Neuronal stem cell (in vitro differentiated cells): ENCODE results near the gene DHX16.
A peak's percentile ranks its signal among the peaks of the same experiment; 100 is the strongest.

Experiments used
- DNase-seq: peaks from one replicate; pipeline ENCODE4 v3.0.0-alpha.2; 2013; ENCODE audit warnings: low spot score
- H2AFZ ChIP-seq: one replicate; pipeline ENCODE4 v1.6.1; 2013; ENCODE audit warnings: mild to moderate bottlenecking, low read length, inconsistent platforms
- H2AK5ac ChIP-seq: 2 replicates; pipeline ENCODE4 v1.6.1; 2013; ENCODE audit warnings: low read depth, mild to moderate bottlenecking, inconsistent platforms, low read length, moderate library complexity, mixed read lengths
- H2BK120ac ChIP-seq: 2 replicates; pipeline ENCODE4 v1.6.1; 2013; ENCODE audit warnings: low read depth, mild to moderate bottlenecking, inconsistent platforms, low read length, moderate library complexity, mixed read lengths
- H2BK12ac ChIP-seq: one replicate; pipeline ENCODE4 v1.6.1; 2013; ENCODE audit warnings: low read length, inconsistent platforms
- H2BK15ac ChIP-seq: 2 replicates; pipeline ENCODE4 v1.6.1; 2013; ENCODE audit warnings: mild to moderate bottlenecking, low read length, inconsistent platforms, mixed read lengths
- H2BK5ac ChIP-seq: one replicate; pipeline ENCODE4 v1.6.1; 2013; ENCODE audit warnings: inconsistent platforms, mild to moderate bottlenecking, low read length, moderate library complexity
- H3K14ac ChIP-seq: one replicate; pipeline ENCODE4 v1.6.1; 2013; ENCODE audit warnings: low read length, inconsistent platforms
- H3K18ac ChIP-seq: 2 replicates; pipeline ENCODE4 v1.6.1; 2013; ENCODE audit warnings: low read length, inconsistent platforms
- H3K23ac ChIP-seq: 2 replicates; pipeline ENCODE4 v1.6.1; 2013; ENCODE audit warnings: low read depth, mild to moderate bottlenecking, mixed read lengths, low read length, inconsistent platforms; ENCODE audit not compliant: poor library complexity
- H3K27ac ChIP-seq: replicated peaks from 3 replicates; pipeline ENCODE4 v1.5.1; 2013; ENCODE audit warnings: low read length, inconsistent platforms
- H3K27me3 ChIP-seq, 3 experiments: 2 replicates each; pipeline ENCODE4 v1.6.1; 2013; ENCODE audit warnings: low read length in 3 of 3, mild to moderate bottlenecking in 2 of 3, inconsistent platforms in 1 of 3, low read depth in 1 of 3, mixed read lengths in 1 of 3, moderate library complexity in 1 of 3; ENCODE audit not compliant: control insufficient read depth in 3 of 3, insufficient read depth in 3 of 3
- H3K36me3 ChIP-seq, 2 donors: replicated peaks in 1 of 2; 2 replicates each; pipeline ENCODE4 v1.6.1; 2013; ENCODE audit warnings: low read length in 2 of 2; ENCODE audit not compliant: control insufficient read depth in 2 of 2, insufficient read depth in 2 of 2
- H3K4ac ChIP-seq: 2 replicates; pipeline ENCODE4 v1.6.1; 2013; ENCODE audit warnings: inconsistent platforms, mild to moderate bottlenecking, low read length, moderate library complexity
- H3K4me1 ChIP-seq, 2 donors: 1 replicate in 1 of 2; 2 replicates in 1 of 2; pipeline ENCODE4 v1.6.1; 2013; ENCODE audit warnings: low read length in 2 of 2, low read depth in 1 of 2; ENCODE audit not compliant: control insufficient read depth in 2 of 2, insufficient read depth in 1 of 2
- H3K4me2 ChIP-seq: one replicate; pipeline ENCODE4 v1.6.1; 2013; ENCODE audit warnings: mild to moderate bottlenecking, low read length, inconsistent platforms; ENCODE audit not compliant: insufficient read depth, poor library complexity, severe bottlenecking
- H3K4me3 ChIP-seq, 2 donors: 2 replicates each; pipeline ENCODE4 v1.5.1; 2013; ENCODE audit warnings: low read length in 2 of 2, mild to moderate bottlenecking in 2 of 2, inconsistent platforms in 1 of 2, moderate library complexity in 1 of 2
- H3K79me1 ChIP-seq: one replicate; pipeline ENCODE4 v1.6.1; 2013; ENCODE audit warnings: low read depth, mild to moderate bottlenecking, inconsistent platforms, low read length, moderate library complexity
- H3K9ac ChIP-seq: one replicate; pipeline ENCODE4 v1.6.1; 2013; ENCODE audit warnings: mild to moderate bottlenecking, low read depth, low read length, inconsistent platforms; ENCODE audit not compliant: poor library complexity
- H3K9me3 ChIP-seq, 2 donors: replicated peaks in 1 of 2; 2 replicates each; pipeline versions ENCODE3 to v1.6.1; 2013; ENCODE audit warnings: low read length in 2 of 2, mild to moderate bottlenecking in 2 of 2, inconsistent platforms in 1 of 2, low read depth in 1 of 2, mixed read lengths in 1 of 2, moderate library complexity in 1 of 2; ENCODE audit not compliant: control insufficient read depth in 2 of 2, insufficient read depth in 1 of 2
- H4K8ac ChIP-seq: one replicate; pipeline ENCODE4 v1.6.1; 2013; ENCODE audit warnings: low read depth, mild to moderate bottlenecking, inconsistent platforms, low read length, moderate library complexity
- H4K91ac ChIP-seq: one replicate; pipeline ENCODE4 v1.6.1; 2013; ENCODE audit warnings: low read length, low read depth, mild to moderate bottlenecking, inconsistent platforms; ENCODE audit not compliant: poor library complexity
- WGBS, 2 donors: extraction: QIAGEN DNeasy Blood & Tissue Kit; methylation state at CpG; one replicate each; pipeline ENCODE4 v1.1.7; 2013; ENCODE audit warnings: missing lambda C conversion rate in 2 of 2, mixed read lengths in 1 of 2; ENCODE audit not compliant: insufficient read length in 2 of 2, insufficient replicate concordance in 1 of 2; ENCODE audit errors: extremely low coverage in 2 of 2; 5-methylcytosine and 5-hydroxymethylcytosine counted together

The DHX16 gene

DNA sequence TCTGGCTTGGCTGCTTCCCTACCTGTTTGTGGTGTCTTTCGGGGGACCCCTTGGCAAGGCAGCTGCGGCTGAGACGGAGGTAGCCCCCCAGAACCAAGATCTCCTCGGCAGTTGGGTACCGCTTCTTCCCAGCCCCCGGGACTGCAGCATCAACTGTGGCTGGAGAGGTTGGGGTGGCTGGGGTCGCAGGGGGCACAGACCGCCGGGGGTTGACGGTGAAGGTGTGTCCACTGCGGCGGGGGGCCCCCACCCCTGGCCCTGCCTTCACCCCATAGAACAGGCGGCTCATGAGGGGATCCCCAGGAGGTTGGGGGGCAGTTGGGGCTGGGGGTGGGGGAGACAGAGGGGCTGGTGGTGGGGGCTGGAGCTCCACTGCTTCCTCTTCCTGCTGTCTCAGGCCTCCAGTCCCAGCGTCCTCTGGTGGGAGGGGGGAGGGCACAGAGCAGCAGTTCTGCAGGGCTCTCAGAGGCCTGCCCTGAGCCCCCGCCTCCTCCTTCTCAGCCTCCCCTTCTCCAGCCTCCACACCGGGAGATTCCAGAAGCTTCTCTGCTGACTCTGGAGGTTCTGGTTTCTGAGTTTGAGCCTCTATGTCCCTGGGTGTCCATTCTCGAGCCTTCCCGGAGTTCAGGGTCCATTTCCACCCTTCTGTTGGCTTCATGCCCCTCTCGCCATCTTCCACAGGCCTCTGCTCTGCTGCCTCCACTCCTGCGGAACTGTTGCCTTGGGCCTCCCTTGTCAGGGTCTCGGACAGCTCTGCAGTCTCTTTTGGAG, 11.8 kb upstream of the DHX16 start:
- H3K27me3 ChIP-seq = no peaks in the 10 kb centered on the region
- no peak overlapping the region for H3K27ac ChIP-seq
- H3K4me2 ChIP-seq = peak overlapping the region; percentile 56
- H2BK5ac ChIP-seq = no peak overlapping the region
- peak overlapping the region; percentile 31 to 83 for H3K4me3 ChIP-seq
- H2BK12ac ChIP-seq = no peak overlapping the region
- H3K79me1 ChIP-seq = peaks cover 7% of the 10 kb centered on the region
- peak overlapping the region; percentile 61 for H2AK5ac ChIP-seq
- no peak overlapping the region for H4K91ac ChIP-seq
- no peak overlapping the region for H2BK120ac ChIP-seq
- DNase-seq = no peak
- H3K4me1 ChIP-seq = peaks cover 56 to 59% of the 10 kb centered on the region in 2 donors
- H3K9ac ChIP-seq = peak overlapping the region; percentile 87
- peak overlapping the region; percentile 46 for H2BK15ac ChIP-seq
- H3K9me3 ChIP-seq = no peaks in the 10 kb centered on the region
- H2AFZ ChIP-seq = no peak overlapping the region
- H3K23ac ChIP-seq = no peak overlapping the region
- H3K14ac ChIP-seq = no peak overlapping the region
- H3K18ac ChIP-seq = peak overlapping the region; percentile 51
- H3K36me3 ChIP-seq = peaks cover 3 to 59% of the 10 kb centered on the region in 2 donors
- no peak overlapping the region for H3K4ac ChIP-seq
- WGBS, 2 donors = no CpG with 5 or more reads among the region's 21 CpGs
- H4K8ac ChIP-seq = no peak overlapping the region

DNA sequence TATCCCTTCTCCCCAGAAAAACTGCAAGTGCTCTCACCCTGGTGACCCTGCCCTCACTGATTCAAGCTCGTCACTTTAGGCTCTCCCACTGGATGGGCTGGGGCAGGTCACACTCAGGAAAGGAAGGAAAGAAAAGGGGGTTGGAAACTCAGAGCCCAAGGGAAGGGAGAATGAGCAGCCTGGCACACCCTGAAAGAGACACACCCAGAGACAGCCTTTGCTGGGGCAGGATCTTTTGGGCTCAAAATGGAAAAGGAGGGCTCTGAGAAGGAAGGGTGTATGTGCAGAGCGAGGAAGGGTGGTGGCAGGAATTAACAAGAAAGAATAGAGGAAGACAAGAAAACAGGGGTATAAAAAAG, 11.2 kb upstream of the DHX16 start:
- H2AK5ac ChIP-seq = peak overlapping the region; percentile 61
- H2AFZ ChIP-seq = no peak overlapping the region
- H3K4me3 ChIP-seq = peak overlapping the region in 1 of 2 donors; percentile 83
- H2BK15ac ChIP-seq = no peak overlapping the region
- peak overlapping the region; percentile 56 for H3K4me2 ChIP-seq
- H3K9ac ChIP-seq = no peak overlapping the region
- H3K27ac ChIP-seq = peak overlapping the region; percentile 1
- peaks cover 7% of the 10 kb centered on the region for H3K79me1 ChIP-seq
- no peak overlapping the region for H3K4ac ChIP-seq
- no peak overlapping the region for H4K91ac ChIP-seq
- no peak overlapping the region for H2BK120ac ChIP-seq
- H3K9me3 ChIP-seq = no peaks in the 10 kb centered on the region
- no peak overlapping the region for H4K8ac ChIP-seq
- no CpG with 5 or more reads among the region's 2 CpGs for WGBS, 2 donors
- H3K23ac ChIP-seq = no peak overlapping the region
- H3K14ac ChIP-seq = no peak overlapping the region
- H3K4me1 ChIP-seq = peaks cover 55 to 56% of the 10 kb centered on the region in 2 donors
- no peak for DNase-seq
- peaks cover 3 to 56% of the 10 kb centered on the region in 2 donors for H3K36me3 ChIP-seq
- H3K18ac ChIP-seq = no peak overlapping the region
- H2BK12ac ChIP-seq = no peak overlapping the region
- H3K27me3 ChIP-seq = no peaks in the 10 kb centered on the region
- no peak overlapping the region for H2BK5ac ChIP-seq

GRCh38 chr6:30683183-30683979, 10.6 kb upstream of the DHX16 start:
- DNase-seq = no peak
- no peak overlapping the region for H2BK15ac ChIP-seq

More at GRCh38 chr6:30683183-30683979, 10.6 kb upstream of the DHX16 start:
- peak overlapping the region; percentile 44 to 83 for H3K4me3 ChIP-seq
- H3K36me3 ChIP-seq = peaks cover 7 to 55% of the 10 kb centered on the region in 2 donors
- peak overlapping the region; percentile 60 for H3K27ac ChIP-seq
- no CpG with 5 or more reads among the region's 7 CpGs for WGBS, 2 donors
- peak overlapping the region; percentile 56 for H2AK5ac ChIP-seq
- H4K91ac ChIP-seq = no peak overlapping the region
- peak overlapping the region; percentile 56 for H3K4me2 ChIP-seq
- no peaks in the 10 kb centered on the region for H3K9me3 ChIP-seq
- peaks cover 50 to 51% of the 10 kb centered on the region in 2 donors for H3K4me1 ChIP-seq
- no peak overlapping the region for H2BK120ac ChIP-seq
- H3K18ac ChIP-seq = peak overlapping the region; percentile 81
- no peak overlapping the region for H3K23ac ChIP-seq
- no peak overlapping the region for H3K14ac ChIP-seq
- H2AFZ ChIP-seq = no peak overlapping the region
- peak overlapping the region; percentile 44 for H3K9ac ChIP-seq
- H3K27me3 ChIP-seq = no peaks in the 10 kb centered on the region
- peaks cover 5% of the 10 kb centered on the region for H3K79me1 ChIP-seq
- H3K4ac ChIP-seq = no peak overlapping the region
- no peak overlapping the region for H2BK12ac ChIP-seq
- no peak overlapping the region for H4K8ac ChIP-seq
- H2BK5ac ChIP-seq = no peak overlapping the region
